Kidney capillary endothelial cell (primary cell): ENCODE measurements around the gene CALML6.

Experiments
- DNase-seq: peaks from one replicate; pipeline ENCODE4 v3.0.0-alpha.2; 2018; ENCODE audit warnings: low spot score

The CALML6 gene

GRCh38 chr1:1965546-1965945 lies 50.5 kb downstream of the CALML6 start:
- no peak for DNase-seq

- no peak for DNase-seq
These were observed 51.1 kb downstream of the CALML6 start for GRCh38 chr1:1966071-1966740.
